Measurements from ENCODE around the gene RALBP1. TPM values are rescaled to one million over a fixed set of nuclear protein-coding genes. Genes with fewer than 3 reads are reported as not detected.

RALBP1 gene
- total RNA-seq, 4 donors from 2014 or later: 18.8 to 67.8 (median 30.0) TPM

DNA sequence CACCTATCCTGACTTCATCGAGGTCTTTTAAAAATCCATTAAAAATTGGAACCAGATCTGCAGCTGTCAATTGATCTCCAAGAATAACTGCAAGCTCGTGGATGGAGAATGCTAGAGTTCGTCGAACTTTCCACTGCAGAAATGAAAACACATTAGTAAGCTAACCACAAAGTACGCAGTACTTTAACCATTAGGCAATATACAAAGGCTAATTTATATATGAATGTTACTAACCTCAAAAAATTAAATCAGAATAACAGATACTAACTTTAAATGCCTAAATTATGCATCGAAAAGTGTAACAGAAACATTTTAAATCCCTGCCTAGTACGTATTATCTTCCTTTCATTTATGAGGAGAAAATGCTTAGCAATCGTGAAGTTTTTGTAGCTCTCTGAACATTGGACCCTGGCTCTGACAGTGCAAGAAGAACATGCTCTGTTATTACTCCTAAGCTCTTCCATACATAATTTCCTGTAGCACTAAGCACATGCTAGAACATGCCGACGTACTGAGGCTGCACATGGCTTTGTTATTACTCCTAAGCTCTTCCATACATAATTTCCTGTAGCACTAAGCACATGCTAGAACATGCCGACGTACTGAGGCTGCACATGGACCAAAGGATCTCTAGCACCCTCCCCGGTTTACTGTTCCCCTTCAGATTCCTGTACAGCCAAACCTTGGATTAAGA is 82.1 kb downstream of the RALBP1 start:
- intact Hi-C loops (cut with DNase I; ENCODE audit: low total_unique reads): no loop called here
- TF ChIP-seq POLR2A (IDR thresholded peaks at IDR 0.05): no peak
- Histone ChIP-seq H3K9me3 (no peaks in the 10 kb centered on the region), H3K27ac (no peak overlapping the region), H3K4me1 (no peaks in the 10 kb centered on the region), H3K36me3 (no peaks in the 10 kb centered on the region), H3K27me3 (no peaks in the 10 kb centered on the region), H3K4me3 (no peak overlapping the region)
- DNase-seq: no peak

DNA sequence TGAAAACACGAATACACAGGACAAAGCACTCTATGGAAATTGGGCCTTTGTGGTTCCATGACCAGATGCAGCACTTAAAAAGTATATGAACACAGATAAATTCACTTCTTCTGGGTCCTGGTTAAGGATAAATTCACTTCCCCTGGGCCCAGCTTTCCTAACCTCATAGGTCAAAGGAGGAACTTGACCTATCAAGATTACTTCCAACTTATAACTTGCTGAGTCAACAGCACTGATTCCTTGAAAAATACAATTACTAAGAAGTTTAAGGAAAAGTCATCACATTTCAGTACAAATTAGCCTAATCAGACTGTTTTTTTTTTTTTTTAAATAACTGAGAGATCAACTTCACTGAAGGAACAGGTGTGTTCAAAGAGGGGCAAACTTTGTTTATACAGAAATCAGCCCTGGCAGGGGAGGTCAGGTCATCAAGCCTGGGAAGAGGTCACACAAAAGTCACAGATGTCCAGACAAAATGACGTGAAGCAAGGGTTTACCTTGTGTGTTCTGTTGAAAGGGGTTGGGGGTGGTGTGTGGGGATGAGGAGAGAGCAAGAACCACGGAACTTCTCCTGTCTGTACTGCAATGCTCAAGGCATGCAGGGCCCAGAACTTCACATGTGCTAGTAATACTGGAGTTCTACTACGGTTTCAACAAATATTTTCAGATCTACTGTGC is 83.2 kb downstream of the RALBP1 start:
- intact Hi-C loops (cut with DNase I; ENCODE audit: low total_unique reads): no loop called here
- H3K9me3 ChIP-seq: no peaks in the 10 kb centered on the region
- H3K4me1 ChIP-seq: no peaks in the 10 kb centered on the region
- no peak for TF ChIP-seq POLR2A (IDR thresholded peaks at IDR 0.05)
- TF ChIP-seq, protein P1, sequence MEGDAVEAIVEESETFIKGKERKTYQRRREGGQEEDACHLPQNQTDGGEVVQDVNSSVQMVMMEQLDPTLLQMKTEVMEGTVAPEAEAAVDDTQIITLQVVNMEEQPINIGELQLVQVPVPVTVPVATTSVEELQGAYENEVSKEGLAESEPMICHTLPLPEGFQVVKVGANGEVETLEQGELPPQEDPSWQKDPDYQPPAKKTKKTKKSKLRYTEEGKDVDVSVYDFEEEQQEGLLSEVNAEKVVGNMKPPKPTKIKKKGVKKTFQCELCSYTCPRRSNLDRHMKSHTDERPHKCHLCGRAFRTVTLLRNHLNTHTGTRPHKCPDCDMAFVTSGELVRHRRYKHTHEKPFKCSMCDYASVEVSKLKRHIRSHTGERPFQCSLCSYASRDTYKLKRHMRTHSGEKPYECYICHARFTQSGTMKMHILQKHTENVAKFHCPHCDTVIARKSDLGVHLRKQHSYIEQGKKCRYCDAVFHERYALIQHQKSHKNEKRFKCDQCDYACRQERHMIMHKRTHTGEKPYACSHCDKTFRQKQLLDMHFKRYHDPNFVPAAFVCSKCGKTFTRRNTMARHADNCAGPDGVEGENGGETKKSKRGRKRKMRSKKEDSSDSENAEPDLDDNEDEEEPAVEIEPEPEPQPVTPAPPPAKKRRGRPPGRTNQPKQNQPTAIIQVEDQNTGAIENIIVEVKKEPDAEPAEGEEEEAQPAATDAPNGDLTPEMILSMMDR (IDR thresholded peaks at IDR 0.05): no peak
- H3K4me3 ChIP-seq: no peak overlapping the region
- H3K27ac ChIP-seq: no peak overlapping the region
- no peaks in the 10 kb centered on the region for H3K36me3 ChIP-seq
- no peaks in the 10 kb centered on the region for H3K27me3 ChIP-seq
- no peak for DNase-seq

DNA sequence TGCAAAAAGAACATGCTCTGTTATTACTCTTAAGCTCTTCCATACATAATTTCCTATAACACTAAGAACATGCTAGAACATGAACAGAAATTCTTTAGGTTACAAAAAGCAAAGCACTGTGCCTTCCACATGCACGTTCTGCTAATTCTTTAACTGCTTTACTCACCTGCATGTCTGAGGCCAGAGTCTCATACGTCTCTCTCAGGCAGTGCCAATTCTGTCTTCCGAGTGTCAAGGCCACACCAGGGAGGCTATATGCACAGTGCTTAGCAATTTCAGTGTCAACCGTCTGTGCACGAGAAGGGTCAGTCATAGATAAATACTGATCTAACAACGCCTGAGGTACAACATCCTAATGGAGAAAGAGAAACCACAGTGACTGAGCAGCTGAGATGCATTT is 83.9 kb downstream of the RALBP1 start:
- Histone ChIP-seq H3K4me1 (no peaks in the 10 kb centered on the region), H3K9me3 (no peaks in the 10 kb centered on the region), H3K27me3 (no peaks in the 10 kb centered on the region), H3K27ac (no peak overlapping the region), H3K36me3 (no peaks in the 10 kb centered on the region), H3K4me3 (no peak overlapping the region)
- no peak for DNase-seq
- TF ChIP-seq, protein P1 (IDR thresholded peaks at IDR 0.05): no peak
- TF ChIP-seq POLR2A (IDR thresholded peaks at IDR 0.05): no peak
- intact Hi-C loops (cut with DNase I; ENCODE audit: low total_unique reads): no loop called here

DNA sequence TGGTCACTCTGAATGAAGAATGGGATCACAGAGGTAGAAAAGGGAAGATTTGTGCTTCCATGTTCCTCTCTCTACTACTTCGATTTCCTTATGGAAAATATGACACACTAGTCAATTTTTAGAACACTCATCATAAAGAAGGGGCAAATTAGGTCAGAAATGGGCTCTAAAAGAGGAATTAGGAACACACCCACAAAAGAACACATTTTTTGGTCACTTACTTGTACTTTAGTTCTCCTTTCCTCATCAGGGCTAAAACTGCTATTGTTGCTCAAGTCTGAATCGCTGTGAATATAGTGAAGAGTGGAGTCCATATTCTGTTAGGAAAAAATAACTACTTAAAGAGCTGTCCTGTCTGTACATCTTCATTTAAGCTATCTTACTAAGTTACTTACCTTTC is 86.4 kb downstream of the RALBP1 start:
- Histone ChIP-seq H3K4me3 (no peak overlapping the region), H3K9me3 (no peaks in the 10 kb centered on the region), H3K27me3 (no peaks in the 10 kb centered on the region), H3K4me1 (no peaks in the 10 kb centered on the region), H3K36me3 (no peaks in the 10 kb centered on the region), H3K27ac (no peak overlapping the region)
- intact Hi-C loops (cut with DNase I; ENCODE audit: low total_unique reads): no loop called here
- TF ChIP-seq, protein P1 (IDR thresholded peaks at IDR 0.05): no peak
- no peak for TF ChIP-seq POLR2A (IDR thresholded peaks at IDR 0.05)
- DNase-seq: no peak

DNA sequence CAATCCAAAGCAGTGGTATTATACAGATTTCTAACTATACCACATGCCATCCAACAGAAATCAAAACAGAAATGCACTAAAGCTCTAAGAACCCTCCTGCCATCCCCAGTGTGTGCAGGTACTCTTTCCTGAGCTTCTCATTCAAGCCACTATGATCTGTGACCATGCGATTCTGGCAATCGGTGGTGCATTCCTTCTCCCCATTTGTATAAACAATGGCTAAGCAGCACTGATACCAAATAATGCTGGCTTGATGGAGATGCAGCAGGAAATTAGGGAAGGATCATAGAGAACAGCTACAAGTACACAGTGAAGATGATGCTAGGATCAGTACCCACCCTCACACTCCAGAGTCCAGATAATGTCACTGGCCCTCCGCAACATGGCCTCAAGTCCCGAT is 87.3 kb downstream of the RALBP1 start:
- intact Hi-C loops (cut with DNase I; ENCODE audit: low total_unique reads): no loop called here
- no peaks in the 10 kb centered on the region for H3K4me1 ChIP-seq
- no peaks in the 10 kb centered on the region for H3K27me3 ChIP-seq
- DNase-seq: no peak
- no peak overlapping the region for H3K4me3 ChIP-seq
- no peak overlapping the region for H3K27ac ChIP-seq
- H3K36me3 ChIP-seq: no peaks in the 10 kb centered on the region
- H3K9me3 ChIP-seq: no peaks in the 10 kb centered on the region
- no peak for TF ChIP-seq POLR2A (IDR thresholded peaks at IDR 0.05)
- TF ChIP-seq, protein P1 (IDR thresholded peaks at IDR 0.05): no peak
